ENCODE measurements around the gene CCNDBP1.
"Not testable (repeated sequence)": the region's sequence is repeated elsewhere in the genome, so short reads cannot be mapped to it uniquely, and the experiment has no call there.

The CCNDBP1 gene

GRCh38 chr15:43185157-43186002 is at the start of gene CCNDBP1:
TSS of gene CCNDBP1 (plus strand) at chr15:43185403. CDS start at chr15:43185499, 96 bp downstream.
- DNase-seq (ENCODE audit: low read depth) = peak; percentile 69

- no peak for DNase-seq (ENCODE audit: low read depth)
These were observed 41.8 kb upstream of the CCNDBP1 start for GRCh38 chr15:43143203-43143941.

- no peak for DNase-seq (ENCODE audit: low read depth)
These were observed 40.7 kb upstream of the CCNDBP1 start for GRCh38 chr15:43144512-43144911.

- DNase-seq (ENCODE audit: low read depth) = no peak
These were observed 39.0 kb upstream of the CCNDBP1 start for GRCh38 chr15:43146184-43146583.

GRCh38 chr15:43150191-43150929 is 34.8 kb upstream of the CCNDBP1 start:
- no peak for DNase-seq (ENCODE audit: low read depth)

- no peak for DNase-seq (ENCODE audit: low read depth)
These were observed 33.5 kb upstream of the CCNDBP1 start for GRCh38 chr15:43151688-43152087.

GRCh38 chr15:43153269-43153668 is 31.9 kb upstream of the CCNDBP1 start:
- no peak for DNase-seq (ENCODE audit: low read depth)

- DNase-seq (ENCODE audit: low read depth) = no peak
These were observed 19.3 kb upstream of the CCNDBP1 start for GRCh38 chr15:43165801-43166325.

GRCh38 chr15:43167261-43167660 is 17.9 kb upstream of the CCNDBP1 start:
- DNase-seq (ENCODE audit: low read depth) = not testable (repeated sequence)

GRCh38 chr15:43168192-43169107 is 16.8 kb upstream of the CCNDBP1 start:
- no peak for DNase-seq (ENCODE audit: low read depth)

- no peak for DNase-seq (ENCODE audit: low read depth)
These were observed 15.3 kb upstream of the CCNDBP1 start for GRCh38 chr15:43169888-43170287.

GRCh38 chr15:43175656-43176309 is 9.4 kb upstream of the CCNDBP1 start:
- not testable (repeated sequence) for DNase-seq (ENCODE audit: low read depth)

GRCh38 chr15:43177147-43177546 is 8.1 kb upstream of the CCNDBP1 start:
- not testable (repeated sequence) for DNase-seq (ENCODE audit: low read depth)

GRCh38 chr15:43183270-43183669 is 1.9 kb upstream of the CCNDBP1 start:
- DNase-seq (ENCODE audit: low read depth) = no peak

- DNase-seq (ENCODE audit: low read depth) = no peak
These were observed 637 bp upstream of the CCNDBP1 start for GRCh38 chr15:43184407-43185124.

- DNase-seq (ENCODE audit: low read depth) = no peak
These were observed 775 bp downstream of the CCNDBP1 start for GRCh38 chr15:43186003-43186353.

GRCh38 chr15:43187544-43188155 is 2.4 kb downstream of the CCNDBP1 start:
- no peak for DNase-seq (ENCODE audit: low read depth)

GRCh38 chr15:43189296-43189695 is 4.1 kb downstream of the CCNDBP1 start:
- no peak for DNase-seq (ENCODE audit: low read depth)

- no peak for DNase-seq (ENCODE audit: low read depth)
These were observed 5.0 kb downstream of the CCNDBP1 start for GRCh38 chr15:43190178-43190577.

- no peak for DNase-seq (ENCODE audit: low read depth)
These were observed 8.5 kb downstream of the CCNDBP1 start for GRCh38 chr15:43193710-43194109.

All from stimulated activated CD8-positive, alpha-beta memory T cell treated with anti-CD3 and anti-CD28 coated beads, Interleukin-12 subunit alpha, Interleukin-12 subunit beta, amount 100 ng/mL, for 4 hours (primary cell).